NOMO-1 treated with dmso at 0.1 percent for 144 hours (cell line): Measurements from ENCODE around the gene MAPKAP1.

Experiments used
- DNase-seq: peaks from one replicate; lab custom pipeline; 2025; ENCODE audit not compliant: unreplicated experiment; lab: John Stamatoyannopoulos, UW

MAPKAP1 gene

DNA sequence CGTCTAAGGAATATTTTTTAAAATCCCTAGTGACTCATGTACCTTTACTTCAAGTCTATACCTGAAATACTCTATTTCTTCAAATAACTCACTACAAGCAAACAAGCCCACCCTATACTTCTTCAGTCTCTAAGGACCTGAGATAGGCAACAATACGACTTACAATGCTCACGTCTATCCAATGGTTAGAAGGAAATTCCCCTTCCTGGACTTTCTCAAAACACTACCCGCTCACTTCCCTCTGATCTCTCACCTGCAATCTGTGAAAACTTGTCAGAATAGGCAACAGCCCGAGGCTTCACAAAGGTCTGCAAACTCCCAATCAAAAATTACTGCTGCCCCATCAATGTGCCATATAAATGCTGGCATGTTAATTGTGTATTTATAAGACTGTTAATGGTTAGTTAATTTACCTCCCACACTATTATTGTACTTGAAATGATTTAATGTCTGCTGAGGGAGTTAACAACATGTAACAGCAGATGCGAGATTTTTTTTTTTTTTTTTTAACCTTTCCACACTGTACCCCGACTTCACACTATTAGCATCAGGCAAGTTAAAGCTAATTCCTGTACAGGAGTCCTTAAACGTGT, 27.3 kb downstream of the MAPKAP1 start:
- no peak for DNase-seq

GRCh38 chr9:125674981-125675973, 31.7 kb downstream of the MAPKAP1 start:
- no peak for DNase-seq

- no peak for DNase-seq
These were observed 34.1 kb downstream of the MAPKAP1 start for GRCh38 chr9:125672876-125673275.

- no peak for DNase-seq
These were observed 43.9 kb downstream of the MAPKAP1 start for GRCh38 chr9:125663127-125663526.

GRCh38 chr9:125660557-125660956, 46.5 kb downstream of the MAPKAP1 start:
- DNase-seq, result no peak

- no peak for DNase-seq
These were observed 47.1 kb downstream of the MAPKAP1 start for GRCh38 chr9:125659954-125660353.

DNA sequence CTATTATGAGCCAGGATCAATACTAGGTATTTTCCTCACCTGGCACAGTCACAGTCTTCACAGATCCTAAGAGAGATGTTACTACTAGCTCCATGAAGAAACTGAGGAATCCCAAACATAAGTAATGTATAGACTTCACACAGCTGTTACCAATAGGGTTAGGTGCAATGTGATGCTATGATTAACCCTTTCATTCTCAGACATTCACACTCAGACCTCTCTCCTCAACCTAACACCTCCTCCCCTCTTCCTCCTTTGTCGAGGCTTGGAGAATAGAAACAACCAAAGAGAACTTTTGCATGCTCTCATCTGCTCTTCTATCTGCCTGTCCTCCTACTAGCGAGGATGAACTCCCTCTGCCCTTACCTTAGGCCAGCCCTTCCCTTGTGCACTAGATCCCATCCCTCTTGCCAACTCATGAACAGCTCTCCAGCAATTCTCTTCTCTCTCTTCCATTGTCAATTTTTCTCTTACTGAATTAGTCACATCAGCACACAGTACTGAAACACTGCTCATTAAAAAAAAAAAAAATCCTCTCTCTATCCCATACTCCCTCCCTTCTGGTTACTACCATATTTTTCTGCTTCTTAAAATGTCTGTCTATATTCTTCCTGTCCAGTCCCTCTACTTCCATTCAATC, 47.7 kb downstream of the MAPKAP1 start:
- no peak for DNase-seq

DNA sequence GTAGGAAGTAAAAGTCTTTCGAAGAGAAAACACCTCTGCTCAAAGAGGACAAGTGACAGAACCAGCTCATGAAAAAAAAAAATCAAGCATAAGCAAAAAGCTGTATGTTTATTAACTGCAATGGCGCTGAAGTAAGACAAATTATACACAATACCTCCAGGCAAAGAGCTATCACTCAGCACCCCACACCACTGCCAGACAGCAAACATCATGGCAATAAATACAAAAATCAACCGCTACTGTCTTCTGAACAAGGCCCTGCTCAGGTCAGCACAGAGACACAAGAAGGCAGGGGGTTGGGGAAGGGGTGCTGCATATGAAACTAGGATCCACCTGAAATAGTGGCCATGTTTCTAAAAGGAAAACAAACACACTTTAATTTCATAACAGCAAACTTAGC, 50.4 kb downstream of the MAPKAP1 start:
- no peak for DNase-seq

- DNase-seq, result no peak
These were observed 51.2 kb downstream of the MAPKAP1 start for GRCh38 chr9:125655691-125656410.

GRCh38 chr9:125655066-125655633, 51.9 kb downstream of the MAPKAP1 start:
- no peak for DNase-seq

DNA sequence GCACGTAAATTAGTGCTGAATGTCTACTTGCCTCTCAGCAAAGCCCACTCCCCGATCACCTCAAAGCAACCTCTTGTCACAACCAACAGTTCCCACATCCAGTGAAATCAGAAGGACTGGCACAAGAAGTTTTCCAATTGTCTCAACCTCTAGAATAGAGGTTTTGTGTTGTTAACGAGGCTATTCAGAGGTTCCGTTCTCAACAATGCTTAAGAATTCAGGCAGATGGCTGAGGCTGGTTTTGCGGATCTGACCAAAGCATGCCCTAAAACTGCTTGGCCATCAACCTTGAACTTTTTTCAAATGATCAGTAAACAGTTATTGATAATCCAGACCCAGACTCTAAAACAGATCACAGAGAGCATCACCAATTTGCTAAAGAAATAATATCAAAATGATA, 52.9 kb downstream of the MAPKAP1 start:
- DNase-seq, result no peak

DNA sequence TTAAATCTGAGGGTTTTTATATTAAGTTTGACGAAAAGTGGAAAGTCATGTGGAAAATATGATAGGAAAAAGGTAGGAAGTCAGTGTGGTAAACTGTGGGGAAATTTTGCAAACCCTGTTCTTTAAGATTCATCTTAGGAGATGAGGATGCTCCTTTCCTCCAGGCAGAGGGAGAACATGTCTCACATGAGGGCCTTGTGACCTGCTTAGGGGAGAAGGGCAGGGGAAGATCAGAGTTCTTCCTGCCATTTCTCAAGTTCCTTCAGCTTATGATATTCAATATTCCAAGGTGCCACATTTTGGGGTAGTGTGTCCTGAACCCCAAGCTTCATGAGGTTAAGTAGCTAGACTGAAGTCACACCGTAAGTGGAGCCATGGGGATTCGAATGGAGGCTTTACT, 53.7 kb downstream of the MAPKAP1 start:
- DNase-seq, result no peak

- DNase-seq, result no peak
These were observed 54.2 kb downstream of the MAPKAP1 start for GRCh38 chr9:125652759-125653158.

- DNase-seq, result no peak
These were observed 54.8 kb downstream of the MAPKAP1 start for GRCh38 chr9:125652233-125652594.

- no peak for DNase-seq
These were observed 55.3 kb downstream of the MAPKAP1 start for GRCh38 chr9:125651576-125652232.

- peak; percentile 99 for DNase-seq
These were observed 56.7 kb downstream of the MAPKAP1 start for GRCh38 chr9:125650271-125650737.

DNA sequence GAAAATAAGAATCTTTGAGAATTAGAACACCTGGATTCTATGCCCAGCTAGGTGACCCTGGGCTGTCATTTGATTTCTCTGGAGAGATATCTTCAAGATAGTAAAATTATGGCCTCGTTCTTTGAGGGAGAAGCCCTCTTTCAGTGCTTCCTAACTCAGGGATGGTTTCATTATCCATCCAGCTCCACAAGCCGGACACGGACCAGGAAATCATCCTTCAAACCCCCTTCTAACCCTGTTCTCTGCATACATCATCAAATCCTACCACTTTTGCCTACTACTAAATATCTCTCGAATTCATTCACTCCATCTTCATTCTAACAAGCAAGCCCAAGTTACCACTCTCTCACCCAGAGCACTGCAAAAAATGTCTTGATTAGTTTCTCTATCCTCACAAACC, 57.2 kb downstream of the MAPKAP1 start:
- no peak for DNase-seq

DNA sequence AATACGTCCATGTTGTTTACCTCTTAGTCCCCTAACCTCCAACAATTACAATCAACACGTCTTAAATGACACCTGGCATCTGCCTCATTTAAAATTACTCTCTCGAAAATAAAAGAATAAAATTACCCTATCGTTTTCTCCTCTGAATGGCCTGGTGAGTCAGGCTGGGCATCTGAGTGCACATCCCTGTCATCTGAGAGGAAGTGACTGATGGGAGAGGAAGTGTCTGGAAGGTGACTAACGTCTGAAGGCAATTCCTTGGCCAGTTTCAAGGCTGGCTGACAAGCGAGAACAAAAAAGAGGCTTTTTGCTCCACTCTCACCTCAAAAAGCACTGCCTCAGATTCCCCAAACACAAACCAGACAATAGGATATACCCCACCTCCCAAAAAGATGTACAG, 57.7 kb downstream of the MAPKAP1 start:
- peak; percentile 72 for DNase-seq

- DNase-seq, result no peak
These were observed 58.7 kb downstream of the MAPKAP1 start for GRCh38 chr9:125648294-125648693.

DNA sequence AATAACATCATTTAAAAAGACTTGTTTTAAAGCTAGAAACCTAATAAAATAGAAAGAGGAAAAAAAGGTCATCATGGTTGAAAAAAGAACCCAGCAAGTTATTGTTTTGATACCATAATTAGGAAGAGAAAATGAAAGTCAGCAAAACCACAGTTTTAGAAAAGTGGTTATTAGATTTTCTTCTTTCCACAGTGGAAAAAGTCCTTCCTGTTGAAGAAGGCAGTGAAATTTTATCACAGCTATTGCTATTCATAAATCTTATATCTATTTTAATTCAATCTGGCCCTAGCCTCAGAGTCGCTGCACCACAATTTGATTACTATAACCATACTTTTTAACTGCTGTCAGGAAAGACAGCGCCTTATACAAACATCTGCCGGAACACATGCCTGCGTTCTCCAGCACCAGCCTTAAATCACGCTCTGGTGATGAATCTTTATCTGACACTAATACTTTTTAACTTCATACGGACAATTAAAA, 60.3 kb downstream of the MAPKAP1 start:
- DNase-seq, result no peak
